Breast epithelium (tissue), 4 donors: Measurements from ENCODE around the gene LAMTOR2. TPM values are rescaled to one million over a fixed set of nuclear protein-coding genes. Genes with fewer than 3 reads are reported as not detected.

ENCODE experiments used
- DNase-seq, 2 donors: peaks; one replicate each; pipeline ENCODE4 v3.0.0-alpha.2; 2019; ENCODE audit warnings: low spot score in 2 of 2
- H3K27ac ChIP-seq, 2 donors: fragments of 200-600 bp; sonication (generic) in 1 of 2; one replicate each; pipeline ENCODE4 v1.5.1; 2016 to 2019; ENCODE audit warnings: mild to moderate bottlenecking in 1 of 2
- H3K27me3 ChIP-seq, 2 donors: fragments of 200-600 bp; sonication (generic) in 1 of 2; one replicate each; pipeline versions ENCODE4 v1.5.1 to v1.6.0; 2017 to 2019; ENCODE audit warnings: control low read depth in 1 of 2, mild to moderate bottlenecking in 1 of 2
- H3K36me3 ChIP-seq: fragments of 200-600 bp; one replicate; pipeline ENCODE4 v1.5.1; 2019
- H3K4me1 ChIP-seq, 2 donors: fragments of 200-600 bp; sonication (generic); one replicate each; pipeline ENCODE4 v1.5.1; 2016 to 2019; ENCODE audit warnings: control low read depth in 1 of 2
- H3K4me3 ChIP-seq, 3 donors: fragments of 200-600 bp; sonication (generic); 1 replicate in 2 of 3; 2 replicates in 1 of 3; pipeline ENCODE4 v1.5.1; 2016 to 2019; ENCODE audit warnings: mild to moderate bottlenecking in 3 of 3, moderate library complexity in 2 of 3
- H3K9me3 ChIP-seq, 2 donors: fragments of 200-600 bp; sonication (generic) in 1 of 2; one replicate each; pipeline ENCODE4 v1.5.1; 2016 to 2019; ENCODE audit warnings: control low read depth in 1 of 2
- CTCF ChIP-seq, 3 donors: fragments of 450-650 bp; IDR thresholded peaks; one replicate each; pipeline ENCODE4 v1.5.1; 2016 to 2017; ENCODE audit warnings: antibody characterized with exemption in 3 of 3, mild to moderate bottlenecking in 3 of 3, moderate library complexity in 3 of 3
- POLR2A ChIP-seq: fragments of 450-650 bp; IDR thresholded peaks from one replicate; pipeline ENCODE4 v1.6.1; 2016; ENCODE audit warnings: antibody characterized with exemption, mild to moderate bottlenecking, moderate library complexity
- POLR2AphosphoS5 ChIP-seq, 3 donors: sonication (generic); formaldehyde crosslinking; IDR thresholded peaks; one replicate each; pipeline ENCODE4 v1.6.1; 2017; ENCODE audit warnings: antibody characterized with exemption in 3 of 3
- intact Hi-C: fragments of 100-400 bp; cut with DNase I; formaldehyde crosslinking; loops from one replicate; pipeline ENCODE4 v1.15.1; 2023; ENCODE audit warnings: low total_unique reads
- total RNA-seq, 3 donors: library from RNA; depleted of rRNA; stranded (reverse); fragments of >200 nt; gene quantifications; one replicate each; pipeline ENCODE4 v1.1.0, GENCODE V29; 2016

LAMTOR2 gene
- total RNA-seq, 3 donors from 2014 or later = 60.7 to 75.5 (median 69.8) TPM

GRCh38 chr1:156060937-156061636, 6.5 kb downstream of the LAMTOR2 start, which contains the start of gene RAB25:
Gene RAB25 (plus strand): TSS chr1:156061160. CDS start chr1:156061401, 241 bp downstream.
- H3K27me3 ChIP-seq = no peaks in the 10 kb centered on the region
- no peaks in the 10 kb centered on the region for H3K4me1 ChIP-seq
- no peak for TF ChIP-seq CTCF (IDR thresholded peaks at IDR 0.05)
- TF ChIP-seq POLR2AphosphoS5 (IDR thresholded peaks at IDR 0.05) = peak in 1 of 3 donors; percentile 82
- TF ChIP-seq POLR2A = peak; percentile 21
- H3K36me3 ChIP-seq = no peaks in the 10 kb centered on the region
- peak within 1 kb of the TSS; percentile 84 to 87 for H3K27ac ChIP-seq
- intact Hi-C loops = no loop called here
- peak; percentile 89 to 90 for DNase-seq
- peak within 1 kb of the TSS in 2 of 3 donors; percentile 51 to 64 for H3K4me3 ChIP-seq
- no peaks in the 10 kb centered on the region for H3K9me3 ChIP-seq

- Histone ChIP-seq H3K27me3 (no peaks in the 10 kb centered on the region), H3K4me1 (no peaks in the 10 kb centered on the region), H3K4me3 (peak overlapping the region in 2 of 3 donors; percentile 51 to 64), H3K9me3 (no peaks in the 10 kb centered on the region), H3K27ac (peak overlapping the region; percentile 25 to 84), H3K36me3 (no peaks in the 10 kb centered on the region)
- intact Hi-C loops = no loop called here
- TF ChIP-seq CTCF (IDR thresholded peaks at IDR 0.05) (no peak), POLR2AphosphoS5 (IDR thresholded peaks at IDR 0.05) (no peak), POLR2A (no peak)
- DNase-seq = no peak
These were observed 7.6 kb downstream of the LAMTOR2 start for GRCh38 chr1:156062189-156062588.

GRCh38 chr1:156063997-156064285, 9.4 kb downstream of the LAMTOR2 start:
- Histone ChIP-seq H3K4me3 (no peak overlapping the region), H3K27me3 (no peaks in the 10 kb centered on the region), H3K4me1 (no peaks in the 10 kb centered on the region), H3K9me3 (no peaks in the 10 kb centered on the region), H3K27ac (no peak overlapping the region), H3K36me3 (no peaks in the 10 kb centered on the region)
- intact Hi-C loops = no loop called here
- TF ChIP-seq POLR2A (no peak), CTCF (IDR thresholded peaks at IDR 0.05) (no peak), POLR2AphosphoS5 (IDR thresholded peaks at IDR 0.05) (no peak)
- no peak for DNase-seq

- Histone ChIP-seq H3K4me1 (no peaks in the 10 kb centered on the region), H3K27ac (no peak overlapping the region), H3K4me3 (no peak overlapping the region), H3K36me3 (no peaks in the 10 kb centered on the region), H3K27me3 (no peaks in the 10 kb centered on the region), H3K9me3 (no peaks in the 10 kb centered on the region)
- intact Hi-C loops = no loop called here
- DNase-seq = no peak
- TF ChIP-seq POLR2A (no peak), POLR2AphosphoS5 (IDR thresholded peaks at IDR 0.05) (no peak), CTCF (IDR thresholded peaks at IDR 0.05) (no peak)
These were observed 10.0 kb downstream of the LAMTOR2 start for GRCh38 chr1:156064615-156065014.

GRCh38 chr1:156065212-156065611, 10.6 kb downstream of the LAMTOR2 start:
- no peak for TF ChIP-seq POLR2A
- no peak for TF ChIP-seq CTCF (IDR thresholded peaks at IDR 0.05)
- TF ChIP-seq POLR2AphosphoS5 (IDR thresholded peaks at IDR 0.05) = no peak
- no peaks in the 10 kb centered on the region for H3K27me3 ChIP-seq
- H3K36me3 ChIP-seq = no peaks in the 10 kb centered on the region
- no peaks in the 10 kb centered on the region for H3K4me1 ChIP-seq
- H3K4me3 ChIP-seq = no peak overlapping the region
- no peak overlapping the region for H3K27ac ChIP-seq
- no peaks in the 10 kb centered on the region for H3K9me3 ChIP-seq
- no peak for DNase-seq
- intact Hi-C loops = no loop called here
